Heart left ventricle (tissue), 13 donors: ENCODE results near the gene PLEKHA7.

Experiments
- CTCF ChIP-seq, 12 donors: fragments of 200-600 bp; sonication (generic) in 4 of 12; IDR thresholded peaks; one replicate each; pipeline versions ENCODE4 v1.5.0 to v1.8.0; 2018 to 2022; ENCODE audit warnings: antibody characterized with exemption in 12 of 12, mild to moderate bottlenecking in 5 of 12
- POLR2A ChIP-seq, 2 donors: fragments of 450-650 bp; IDR thresholded peaks; one replicate each; pipeline ENCODE4 v1.6.1; 2017; ENCODE audit warnings: antibody characterized with exemption in 2 of 2, mild to moderate bottlenecking in 2 of 2, moderate library complexity in 2 of 2
- donor health status: ischemic (EF 13 %, LVEDD 7.1; RV severe dilation, severe dysfunction).
- donor health status: DM: no; HTN: yes; CAD: no.
- donor health status: DM: no; HTN: no; CAD: no.
- donor health status: ischemic (EF 25% LVEDD 6.9; RV normal size, moderate dysfunction).
- donor health status: ischemic (EF 25% LVEDD 5.7; RV mildly dilated, moderate dysfunction).
- donor health status: ischemic (EF 35%, LVEDD 5.7; RV mildly dilated, moderate dysfunction).
- donor health status: nonischemic (EF 11% LVEDD 7.7; RV severe dilation, severe dysfunction).
- donor health status: DM: yes; HTN: yes; CAD: no.
- donor health status: PGD.
- donor health status: ischemic (EF 29% LVEDD 5.4; RV normal size, mild dysfunction).
- donor health status: nonischemic (EF 23%, LVEDD 6.1; RV moderate dilation, normal function).

DNA sequence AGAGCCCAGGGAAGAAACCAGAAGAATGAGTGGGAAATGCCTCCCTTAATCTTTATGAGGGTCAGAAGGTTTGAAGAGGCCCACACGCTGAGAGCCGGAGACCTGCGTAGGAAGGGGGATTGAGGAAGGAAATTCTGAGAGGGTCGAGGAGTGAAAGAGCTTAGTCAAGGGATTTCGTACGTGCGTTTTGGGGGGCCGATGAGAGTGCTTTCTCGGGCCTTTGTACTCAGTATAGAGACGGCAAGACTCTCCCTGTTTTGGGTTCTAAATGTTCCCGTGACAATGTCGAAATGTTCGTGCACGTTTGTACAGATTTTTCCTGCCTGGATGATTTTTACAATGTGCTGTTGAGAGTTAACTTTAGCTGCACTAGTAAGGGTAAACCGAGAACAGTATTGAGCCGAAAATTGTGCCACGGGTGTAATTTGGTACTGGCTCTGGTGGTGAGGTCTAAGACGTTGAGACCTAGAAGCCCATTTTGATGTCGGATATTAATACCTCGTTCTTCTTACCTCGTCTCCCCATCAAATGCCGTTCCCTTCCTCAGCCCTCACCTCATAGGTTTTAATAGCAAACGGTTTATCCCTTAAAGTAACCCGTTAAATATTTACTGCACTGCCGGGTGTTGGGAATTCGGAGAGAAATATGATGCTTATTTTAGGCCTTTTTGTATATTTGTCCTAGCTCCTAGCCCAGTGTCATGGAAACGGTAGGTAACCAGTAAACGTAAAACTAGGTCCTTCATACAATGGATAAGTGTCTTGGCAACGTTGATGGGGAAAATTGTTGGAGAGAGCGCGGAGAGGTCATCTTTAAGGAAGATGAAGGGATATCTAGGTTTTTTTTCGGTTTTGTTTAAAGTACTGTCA is 275.0 kb downstream of the PLEKHA7 start:
- no peak for TF ChIP-seq POLR2A (IDR thresholded peaks at IDR 0.05)
- no peak for TF ChIP-seq CTCF (IDR thresholded peaks at IDR 0.05)
